Endothelial cell (in vitro differentiated cells): Measurements from ENCODE around the gene WDR93. TPM values are rescaled to one million over a fixed set of nuclear protein-coding genes. Genes with fewer than 3 reads are reported as not detected.

ENCODE experiments used
- DNase-seq: peaks from one replicate; pipeline ENCODE4 v3.0.0; 2021; ENCODE audit warnings: low spot score
- H3K27ac Mint-ChIP-seq: one replicate; pipeline ENCODE4 v1.8.0; 2021; ENCODE audit warnings: mixed read lengths, inconsistent platforms; ENCODE audit not compliant: unreplicated experiment
- H3K27me3 Mint-ChIP-seq: one replicate; pipeline ENCODE4 v1.8.0; 2021; ENCODE audit warnings: mild to moderate bottlenecking, moderate library complexity, mixed read lengths, inconsistent platforms; ENCODE audit not compliant: unreplicated experiment
- H3K36me3 Mint-ChIP-seq: one replicate; pipeline ENCODE4 v1.8.0; 2021; ENCODE audit warnings: mild to moderate bottlenecking, low read depth, mixed read lengths, inconsistent platforms; ENCODE audit not compliant: unreplicated experiment
- H3K4me1 Mint-ChIP-seq: one replicate; pipeline ENCODE4 v1.8.0; 2021; ENCODE audit warnings: mild to moderate bottlenecking, mixed read lengths, inconsistent platforms; ENCODE audit not compliant: unreplicated experiment
- H3K4me3 Mint-ChIP-seq: one replicate; pipeline ENCODE4 v1.8.0; 2021; ENCODE audit warnings: mild to moderate bottlenecking, mixed read lengths, inconsistent platforms; ENCODE audit not compliant: unreplicated experiment
- H3K9me3 Mint-ChIP-seq: one replicate; pipeline ENCODE4 v1.8.0; 2021; ENCODE audit warnings: mixed read lengths, inconsistent platforms; ENCODE audit not compliant: unreplicated experiment
- CTCF ChIP-seq: fragments of 200-600 bp; sonication (generic); IDR thresholded peaks from one replicate; pipeline ENCODE4 v1.5.0; 2021; ENCODE audit warnings: antibody characterized with exemption; ENCODE audit not compliant: unreplicated experiment
- total RNA-seq: library from RNA; stranded (reverse); fragmentation: NEBNext Ultra II Directional; extraction: Animal tissue kit (Norgen Biotek cat#: 25700); gene quantifications from one replicate; pipeline ENCODE4 v1.2.1, GENCODE V29; 2021; ENCODE audit not compliant: unreplicated experiment

The WDR93 gene
- total RNA-seq, 1 donor from 2014 or later = 0.13 TPM

DNA sequence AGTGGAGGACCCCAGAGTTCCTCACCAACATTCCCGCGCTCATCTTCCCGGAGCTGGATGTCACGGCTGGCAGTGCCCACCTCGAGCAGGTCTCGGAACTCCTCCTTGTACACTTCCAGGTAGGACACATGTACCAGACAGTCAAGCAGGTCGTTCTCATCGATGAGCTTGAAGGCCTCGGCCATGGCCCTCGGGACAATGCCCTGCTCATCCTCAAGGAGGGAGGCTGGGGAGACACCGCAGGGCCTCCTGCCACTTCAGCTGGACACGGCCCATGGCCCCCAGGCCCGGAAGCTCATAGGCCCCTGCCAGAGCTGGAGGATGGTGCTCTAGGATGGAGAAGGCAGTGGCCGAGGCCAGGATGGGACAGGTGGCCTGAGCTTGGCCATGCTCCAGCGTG is 40.9 kb upstream of the WDR93 start:
- no peak for DNase-seq
- Mint-ChIP-seq H3K27me3 (peaks cover 14% of the 10 kb centered on the region), H3K4me3 (no peak overlapping the region), H3K36me3 (peaks cover 10% of the 10 kb centered on the region), H3K27ac (no peak overlapping the region), H3K4me1 (peaks cover 5% of the 10 kb centered on the region), H3K9me3 (no peaks in the 10 kb centered on the region)
- TF ChIP-seq CTCF = no peak

DNA sequence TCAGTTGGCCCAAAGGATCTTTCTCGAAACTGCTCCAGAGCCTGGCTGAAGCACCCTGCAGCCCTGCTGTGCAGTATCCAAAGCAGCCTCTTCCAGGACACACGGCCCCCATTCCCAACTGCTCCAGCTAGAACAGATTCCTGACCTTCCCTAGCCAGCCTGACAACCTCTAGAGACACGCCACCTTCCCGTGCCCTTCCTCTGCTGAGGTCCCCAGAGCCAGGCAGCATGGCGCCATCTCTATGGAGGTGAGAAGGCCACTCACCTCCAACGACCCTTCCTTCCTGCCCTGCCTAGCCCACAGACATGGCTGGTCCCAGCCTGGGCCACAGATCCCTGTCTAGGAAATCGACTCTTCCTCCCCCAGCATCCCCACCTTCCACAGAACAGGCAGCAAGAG is 38.5 kb upstream of the WDR93 start:
- Mint-ChIP-seq H3K9me3 (no peaks in the 10 kb centered on the region), H3K4me3 (no peak overlapping the region), H3K36me3 (peaks cover 7% of the 10 kb centered on the region), H3K27me3 (peaks cover 16% of the 10 kb centered on the region), H3K4me1 (peaks cover 11% of the 10 kb centered on the region), H3K27ac (no peak overlapping the region)
- no peak for TF ChIP-seq CTCF
- DNase-seq = no peak

GRCh38 chr15:89652666-89653065 is 37.9 kb upstream of the WDR93 start:
- H3K9me3 Mint-ChIP-seq = no peaks in the 10 kb centered on the region
- H3K4me1 Mint-ChIP-seq = peaks cover 11% of the 10 kb centered on the region
- DNase-seq = no peak
- no peak for TF ChIP-seq CTCF
- peaks cover 14% of the 10 kb centered on the region for H3K27me3 Mint-ChIP-seq
- H3K4me3 Mint-ChIP-seq = no peak overlapping the region
- H3K36me3 Mint-ChIP-seq = peaks cover 7% of the 10 kb centered on the region
- H3K27ac Mint-ChIP-seq = no peak overlapping the region

DNA sequence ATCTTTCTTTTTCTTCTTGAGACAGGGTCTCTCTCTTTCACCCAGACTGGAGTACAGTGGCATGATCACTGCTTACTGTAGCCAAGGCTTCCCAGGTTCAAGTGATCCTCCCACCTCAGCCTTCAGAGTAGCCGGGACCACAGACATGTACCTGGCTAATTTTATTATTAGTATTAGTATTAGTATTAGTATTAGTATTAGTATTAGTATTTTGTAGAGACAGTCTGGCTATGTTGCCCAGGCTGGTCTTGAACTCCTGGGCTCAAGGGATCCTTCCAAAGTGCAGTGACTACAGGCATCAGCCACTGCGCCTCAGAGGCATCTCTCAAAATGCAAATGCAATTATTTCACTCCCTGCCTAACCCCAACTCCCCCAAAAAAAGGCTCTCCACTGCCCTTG is 37.0 kb upstream of the WDR93 start:
- no peak overlapping the region for H3K4me3 Mint-ChIP-seq

DNA sequence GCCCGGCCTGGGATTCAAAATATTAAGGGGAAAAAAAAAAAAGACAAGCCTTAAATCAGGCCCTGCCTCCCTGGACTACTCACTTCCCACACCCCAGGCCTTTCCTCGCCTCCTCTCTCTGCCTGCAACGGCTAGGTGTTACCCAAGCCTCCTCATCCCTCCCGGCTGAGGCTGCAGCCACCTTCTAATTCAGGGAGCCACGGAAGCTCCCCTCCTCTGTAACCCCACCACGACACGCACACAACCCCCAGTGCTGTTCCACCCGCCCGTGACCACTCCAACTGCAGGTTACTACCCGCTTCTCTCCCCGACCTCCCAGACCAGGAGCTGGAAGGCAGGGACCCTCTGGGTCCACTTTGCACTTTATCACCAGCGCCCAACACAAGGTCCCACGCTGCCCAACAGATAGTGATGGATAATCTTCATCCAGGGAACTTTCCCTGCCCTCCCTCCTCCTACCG is 36.3 kb upstream of the WDR93 start:
- peak overlapping the region; percentile 93 for H3K4me3 Mint-ChIP-seq
- no peaks in the 10 kb centered on the region for H3K9me3 Mint-ChIP-seq
- no peak for TF ChIP-seq CTCF
- peaks cover 7% of the 10 kb centered on the region for H3K36me3 Mint-ChIP-seq
- no peak overlapping the region for H3K27ac Mint-ChIP-seq
- peaks cover 11% of the 10 kb centered on the region for H3K4me1 Mint-ChIP-seq
- no peak for DNase-seq
- peaks cover 13% of the 10 kb centered on the region for H3K27me3 Mint-ChIP-seq

More for the DNA sequence above, 37.0 kb upstream of the WDR93 start:
- H3K36me3 Mint-ChIP-seq = peaks cover 7% of the 10 kb centered on the region
- H3K27me3 Mint-ChIP-seq = peaks cover 14% of the 10 kb centered on the region
- H3K27ac Mint-ChIP-seq = no peak overlapping the region
- no peak for DNase-seq
- peaks cover 11% of the 10 kb centered on the region for H3K4me1 Mint-ChIP-seq
- no peak for TF ChIP-seq CTCF
- H3K9me3 Mint-ChIP-seq = no peaks in the 10 kb centered on the region
